K562 (cell line): ENCODE data around the gene KIF23. TPM values are rescaled to one million over a fixed set of nuclear protein-coding genes. Genes with fewer than 3 reads are reported as not detected.

ENCODE experiments used
- BRD4 ChIP-seq: fragments of 200-600 bp; sonication (generic); IDR thresholded peaks from 2 replicates; pipeline ENCODE4 v1.6.1; 2017; ENCODE audit warnings: inconsistent platforms
- CHD4 ChIP-seq: fragments of 200-600 bp; sonication (generic); IDR thresholded peaks from 3 replicates; pipeline ENCODE4 v1.6.1; 2012; ENCODE audit warnings: low read depth, mild to moderate bottlenecking, mixed read lengths, low read length, inconsistent platforms; ENCODE audit not compliant: insufficient read depth, insufficient replicate concordance, poor library complexity, severe bottlenecking
- DIDO1 ChIP-seq: fragments of 450-650 bp; IDR thresholded peaks from 2 replicates; pipeline ENCODE4 v1.6.1; 2016; ENCODE audit warnings: low read depth, missing biosample characterization, missing genetic modification characterization
- EP400 ChIP-seq: fragments of 450-650 bp; IDR thresholded peaks from 2 replicates; pipeline ENCODE4 v1.6.1; 2017; ENCODE audit warnings: antibody characterized with exemption, mild to moderate bottlenecking, moderate library complexity
- FOSL1 ChIP-seq: fragments of 200-800 bp; sonication (Bioruptor generic); conservative IDR thresholded peaks from 2 replicates; pipeline ENCODE4 v1.6.1; 2016; ENCODE audit warnings: missing genetic modification characterization, missing compliant biosample characterization
- GTF2A2 ChIP-seq: IDR thresholded peaks from 2 replicates; pipeline ENCODE4 v1.6.1; 2016; ENCODE audit warnings: mild to moderate bottlenecking, missing genetic modification characterization, missing compliant biosample characterization
- HNRNPH1 ChIP-seq: fragments of 200-400 bp; formaldehyde crosslinking; optimal IDR thresholded peaks from 2 replicates; pipeline ENCODE3; 2017; ENCODE audit warnings: low read depth, mild to moderate bottlenecking, low read length, moderate library complexity
- JUN ChIP-seq, 2 experiments: sonication (generic) in 1 of 2; formaldehyde crosslinking in 1 of 2; IDR thresholded peaks; 2 replicates each; pipeline versions ENCODE4 v1.6.1 to v1.8.0; 2012 to 2022; ENCODE audit warnings: borderline replicate concordance in 2 of 2, mild to moderate bottlenecking in 2 of 2, improper control_type of control experiment in 1 of 2, low read depth in 1 of 2, low read length in 1 of 2, missing genetic modification reagents in 1 of 2
- MAX ChIP-seq: sonication (generic); formaldehyde crosslinking; IDR thresholded peaks from 2 replicates; pipeline ENCODE4 v1.9.0; 2022; ENCODE audit warnings: mild to moderate bottlenecking, missing genetic modification reagents
- MCM2 ChIP-seq: fragments of 450-650 bp; IDR thresholded peaks from 2 replicates; pipeline ENCODE4 v1.6.1; 2017; ENCODE audit warnings: low read depth, mild to moderate bottlenecking
- MTA2 ChIP-seq: fragments of 450-650 bp; IDR thresholded peaks from 2 replicates; pipeline ENCODE4 v1.6.1; 2016; ENCODE audit warnings: low read depth
- NCOA4 ChIP-seq: fragments of 450-650 bp; IDR thresholded peaks from 2 replicates; pipeline ENCODE4 v1.6.1; 2018; ENCODE audit warnings: mild to moderate bottlenecking; ENCODE audit not compliant: partially characterized antibody
- NFE2 ChIP-seq: IDR thresholded peaks from 2 replicates; pipeline ENCODE4 v1.6.1; 2014; ENCODE audit warnings: antibody characterized with exemption, low read depth
- RCOR1 ChIP-seq, 2 experiments: IDR thresholded peaks; 2 replicates each; pipeline ENCODE4 v1.6.1; 2012; ENCODE audit warnings: low read depth in 2 of 2, low read length in 2 of 2, borderline replicate concordance in 1 of 2, improper control_type of control experiment in 1 of 2
- SMAD1 ChIP-seq: fragments of 150-350 bp; IDR thresholded peaks from 2 replicates; pipeline ENCODE4 v1.6.1; 2014; ENCODE audit warnings: low read length, low read depth; ENCODE audit not compliant: partially characterized antibody
- SMAD4 ChIP-seq: fragments of 250-450 bp; sonication (Bioruptor Pico); conservative IDR thresholded peaks from 2 replicates; pipeline ENCODE4 v1.8.0; 2021; ENCODE audit warnings: inconsistent platforms, mild to moderate bottlenecking, moderate library complexity
- TGIF2 ChIP-seq: sonication (generic); formaldehyde crosslinking; IDR thresholded peaks from 2 replicates; pipeline ENCODE4 v1.8.1; 2022; ENCODE audit warnings: mild to moderate bottlenecking, missing genetic modification reagents, moderate library complexity
- ZBED1 ChIP-seq: IDR thresholded peaks from 2 replicates; pipeline ENCODE4 v1.6.1; 2014
- ZBTB17 ChIP-seq: fragments of 450-650 bp; formaldehyde crosslinking; IDR thresholded peaks from 2 replicates; pipeline ENCODE4 v1.4.0; 2020; ENCODE audit warnings: mild to moderate bottlenecking
- ZNF232 ChIP-seq: sonication (generic); formaldehyde crosslinking; IDR thresholded peaks from 2 replicates; pipeline ENCODE4 v1.8.0; 2022; ENCODE audit warnings: mild to moderate bottlenecking, missing genetic modification reagents
- polyA plus RNA-seq, 8 experiments: library from polyadenylated mRNA; depleted of rRNA in 4 of 8; stranded (reverse) in 5 of 8; unstranded in 3 of 8; fragments of >200 nt; fragmentation: Nextera tagmentation in 2 of 8; fragmentation: Illumina TruSeq in 1 of 8; extraction: Ambion mirVana in 2 of 8; extraction: Trizol in 1 of 8; gene quantifications; 2 replicates each; pipeline versions ENCODE4 v1.2.1 to v1.2.3, GENCODE V29; 2011 to 2014; ENCODE audit warnings: inconsistent platforms in 1 of 8, missing spikeins in 1 of 8
- total RNA-seq, 7 experiments: library from RNA; depleted of rRNA in 6 of 7; stranded (reverse); fragments of >200 nt in 6 of 7; fragmentation: Illumina TruSeq in 2 of 7; extraction: Trizol in 2 of 7; gene quantifications; 2 replicates each; pipeline versions ENCODE4 v1.2.1 to v1.2.3, GENCODE V29; 2011 to 2021; ENCODE audit warnings: low replicate concordance in 1 of 7
- TF ChIP-seq, protein P1 (sequence below): fragments of 450-650 bp; IDR thresholded peaks from 2 replicates; pipeline ENCODE4 v1.6.1; 2018; ENCODE audit warnings: mild to moderate bottlenecking, low read depth; ENCODE audit not compliant: partially characterized antibody
- TF ChIP-seq, protein P2 (sequence below): fragments of 450-650 bp; conservative IDR thresholded peaks from 2 replicates; pipeline ENCODE4 v1.6.1; 2016; ENCODE audit warnings: missing genetic modification characterization, low read depth, mild to moderate bottlenecking, missing compliant biosample characterization, moderate library complexity

The KIF23 gene
- total and polyA plus RNA-seq, 9 of the 15 experiments (the other 6 are each of a cell fraction or from before 2014, with no cell fraction given) = 29.4 to 58.2 (median 41.9) TPM

DNA sequence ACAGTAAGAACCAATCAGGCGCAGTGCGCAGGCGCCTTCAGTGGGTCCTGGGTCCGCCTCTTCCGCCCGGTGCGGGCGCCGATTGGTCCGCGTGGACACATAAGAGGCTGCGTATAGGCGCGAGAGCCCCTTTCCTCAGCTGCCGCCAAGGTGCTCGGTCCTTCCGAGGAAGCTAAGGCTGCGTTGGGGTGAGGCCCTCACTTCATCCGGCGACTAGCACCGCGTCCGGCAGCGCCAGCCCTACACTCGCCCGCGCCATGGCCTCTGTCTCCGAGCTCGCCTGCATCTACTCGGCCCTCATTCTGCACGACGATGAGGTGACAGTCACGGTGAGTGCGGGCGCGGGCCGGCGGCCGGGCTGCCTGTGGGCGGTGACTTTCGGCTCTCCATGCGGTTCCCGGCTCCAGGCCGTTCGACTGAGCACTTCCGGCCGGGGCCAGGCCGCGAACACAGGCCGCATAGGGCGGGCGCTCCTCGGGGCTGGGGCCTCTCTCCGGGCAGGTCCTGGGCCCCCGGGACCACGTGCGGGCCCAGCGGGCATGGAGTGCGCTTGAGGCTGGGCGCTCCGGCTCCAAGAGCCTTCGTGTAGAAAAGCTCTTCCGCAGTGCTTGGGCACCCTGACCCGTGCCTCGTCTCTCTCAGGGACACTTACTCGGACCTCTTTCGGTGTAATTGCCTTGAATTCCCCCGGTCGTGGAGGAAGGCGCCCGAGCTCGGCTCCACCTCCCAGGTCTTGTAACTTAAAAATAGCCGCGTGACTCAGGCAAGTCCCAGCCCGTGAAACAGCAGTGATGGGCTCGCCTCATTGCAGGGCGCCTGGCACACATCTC is 38.8 kb downstream of the KIF23 start, which contains the start of gene RPLP1 (continued):
- no peak; the same call in none of the 2 replicates for TF ChIP-seq FOSL1 (tag)
- no peak for TF ChIP-seq NCOA4
- peak; percentile 94 for TF ChIP-seq SMAD1
- TF ChIP-seq SMAD4 = no peak
- peak; percentile 65 for TF ChIP-seq MAX
- 0 out of 2 replicates have a peak, but pooled peaks have one; percentile 39 for TF ChIP-seq ZBTB17
- no peak for TF ChIP-seq CHD4
- TF ChIP-seq, protein P1, sequence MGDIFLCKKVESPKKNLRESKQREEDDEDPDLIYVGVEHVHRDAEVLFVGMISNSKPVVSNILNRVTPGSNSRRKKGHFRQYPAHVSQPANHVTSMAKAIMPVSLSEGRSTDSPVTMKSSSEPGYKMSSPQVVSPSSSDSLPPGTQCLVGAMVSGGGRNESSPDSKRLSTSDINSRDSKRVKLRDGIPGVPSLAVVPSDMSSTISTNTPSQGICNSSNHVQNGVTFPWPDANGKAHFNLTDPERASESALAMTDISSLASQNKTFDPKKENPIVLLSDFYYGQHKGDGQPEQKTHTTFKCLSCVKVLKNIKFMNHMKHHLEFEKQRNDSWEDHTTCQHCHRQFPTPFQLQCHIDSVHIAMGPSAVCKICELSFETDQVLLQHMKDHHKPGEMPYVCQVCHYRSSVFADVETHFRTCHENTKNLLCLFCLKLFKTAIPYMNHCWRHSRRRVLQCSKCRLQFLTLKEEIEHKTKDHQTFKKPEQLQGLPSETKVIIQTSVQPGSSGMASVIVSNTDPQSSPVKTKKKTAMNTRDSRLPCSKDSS = no peak
- TF ChIP-seq BRD4 = 0 out of 2 replicates have a peak, but pooled peaks have one; percentile 56
- TF ChIP-seq, protein P2, sequence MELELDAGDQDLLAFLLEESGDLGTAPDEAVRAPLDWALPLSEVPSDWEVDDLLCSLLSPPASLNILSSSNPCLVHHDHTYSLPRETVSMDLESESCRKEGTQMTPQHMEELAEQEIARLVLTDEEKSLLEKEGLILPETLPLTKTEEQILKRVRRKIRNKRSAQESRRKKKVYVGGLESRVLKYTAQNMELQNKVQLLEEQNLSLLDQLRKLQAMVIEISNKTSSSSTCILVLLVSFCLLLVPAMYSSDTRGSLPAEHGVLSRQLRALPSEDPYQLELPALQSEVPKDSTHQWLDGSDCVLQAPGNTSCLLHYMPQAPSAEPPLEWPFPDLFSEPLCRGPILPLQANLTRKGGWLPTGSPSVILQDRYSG (tag) = no peak
- TF ChIP-seq EP400 = peak; percentile 97
- peak in 1 of 2 experiments; percentile 21; a peak in 1 of 4 replicates for TF ChIP-seq RCOR1 (IDR thresholded peaks at IDR 0.05; ENCODE audit: borderline replicate concordance in 1 of 2, low read depth in 2 of 2, low read length in 2 of 2)
- no peak for TF ChIP-seq DIDO1 (tag)
- peak; percentile 63; the same call in 1 of the 2 replicates for TF ChIP-seq ZBED1
- no peak for TF ChIP-seq MTA2
- no peak for TF ChIP-seq MCM2
- TF ChIP-seq ZNF232 (CRISPR knock-in tag) = peak; percentile 79
- TF ChIP-seq HNRNPH1 = no peak
- TF ChIP-seq TGIF2 (CRISPR knock-in tag) = peak; percentile 70; the same call in 1 of the 2 replicates
- no peak for TF ChIP-seq JUN (IDR thresholded peaks at IDR 0.05; ENCODE audit: borderline replicate concordance, low read depth, low read length)
- TF ChIP-seq JUN (CRISPR knock-in tag; IDR thresholded peaks at IDR 0.05; ENCODE audit: borderline replicate concordance) = no peak
- TF ChIP-seq GTF2A2 = peak; percentile 84
- TF ChIP-seq NFE2 = no peak
